ENCODE measurements around the gene LIN28B.

The LIN28B gene

DNA sequence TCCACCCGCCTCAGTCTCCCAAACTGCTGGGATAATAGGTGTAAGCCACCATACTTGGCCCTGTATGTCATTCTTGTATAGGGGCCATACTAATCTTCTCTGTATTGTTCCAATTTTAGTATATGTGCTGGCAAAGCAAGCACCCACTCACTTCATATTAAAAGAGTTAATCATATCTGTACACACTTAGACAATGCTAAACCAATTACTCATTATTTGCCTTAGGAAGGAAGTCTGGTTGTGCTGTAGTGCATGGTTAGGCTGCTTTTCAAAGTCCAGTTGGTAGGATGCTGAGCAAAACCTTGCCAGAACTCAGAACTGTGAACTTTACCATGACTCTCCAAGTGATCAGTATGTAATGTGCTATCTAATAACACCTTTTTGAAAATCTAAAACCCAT lies 88.6 kb downstream of the LIN28B start:
- H3K4me3 ChIP-seq (replicated peaks; ENCODE audit: low read depth, low read length): no peak overlapping the region
- no peak for TF ChIP-seq CTCF (IDR thresholded peaks at IDR 0.05; ENCODE audit: low read length, missing control alignments)
- peak; percentile 13 for DNase-seq (ENCODE audit: low read depth)

GRCh38 chr6:105051941-105052471 lies 95.1 kb downstream of the LIN28B start:
- no peak overlapping the region for H3K4me3 ChIP-seq (replicated peaks; ENCODE audit: low read depth, low read length)
- TF ChIP-seq CTCF (IDR thresholded peaks at IDR 0.05; ENCODE audit: low read length, missing control alignments): no peak
- peak; percentile 50 for DNase-seq (ENCODE audit: low read depth)

DNA sequence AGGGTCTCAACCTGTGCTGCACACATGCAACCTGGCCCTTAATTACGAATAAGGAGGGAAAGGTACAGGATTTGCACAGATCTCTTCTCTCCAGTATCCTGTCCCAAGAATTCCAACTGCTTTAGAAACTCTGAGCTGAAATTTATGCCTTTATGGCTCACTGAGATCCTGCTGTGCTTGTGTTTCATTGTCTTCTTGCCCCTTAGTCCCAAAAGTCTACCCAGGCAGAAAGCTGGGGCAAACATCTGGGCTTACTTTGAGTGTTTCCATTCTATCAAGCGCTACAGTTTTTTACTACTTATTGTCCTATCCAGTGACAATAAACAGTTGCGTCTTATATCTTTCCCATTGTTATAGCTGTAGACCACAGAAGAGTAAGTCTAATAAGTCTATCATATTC lies 99.7 kb downstream of the LIN28B start:
- no peak for DNase-seq (ENCODE audit: low read depth)
- no peak overlapping the region for H3K4me3 ChIP-seq (replicated peaks; ENCODE audit: low read depth, low read length)
- TF ChIP-seq CTCF (IDR thresholded peaks at IDR 0.05; ENCODE audit: low read length, missing control alignments): no peak

GRCh38 chr6:105057160-105057559 lies 100.3 kb downstream of the LIN28B start:
- no peak overlapping the region for H3K4me3 ChIP-seq (replicated peaks; ENCODE audit: low read depth, low read length)
- no peak for DNase-seq (ENCODE audit: low read depth)
- TF ChIP-seq CTCF (IDR thresholded peaks at IDR 0.05; ENCODE audit: low read length, missing control alignments): no peak

GRCh38 chr6:105058316-105058715 lies 101.4 kb downstream of the LIN28B start:
- TF ChIP-seq CTCF (IDR thresholded peaks at IDR 0.05; ENCODE audit: low read length, missing control alignments): no peak
- DNase-seq (ENCODE audit: low read depth): no peak
- no peak overlapping the region for H3K4me3 ChIP-seq (replicated peaks; ENCODE audit: low read depth, low read length)

DNA sequence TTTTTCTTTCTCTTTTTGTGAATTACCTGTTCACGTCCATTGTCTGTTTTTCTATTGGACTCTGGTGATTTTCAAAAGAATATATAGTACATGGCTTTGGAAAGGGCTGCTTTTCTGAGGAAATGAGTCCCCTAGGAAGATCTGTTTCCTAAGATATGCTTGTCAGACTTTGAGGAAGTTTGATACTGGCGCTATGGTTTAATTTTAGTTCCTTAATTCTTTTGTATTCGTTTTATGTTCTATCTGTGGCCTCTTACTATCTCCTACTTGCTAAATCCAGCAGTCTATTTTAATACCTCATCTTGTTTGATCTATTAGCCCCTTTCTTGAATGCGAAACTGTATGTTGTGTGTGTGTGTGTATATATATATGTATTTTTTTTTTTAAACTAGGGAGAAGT lies 101.9 kb downstream of the LIN28B start:
- no peak for TF ChIP-seq CTCF (IDR thresholded peaks at IDR 0.05; ENCODE audit: low read length, missing control alignments)
- no peak for DNase-seq (ENCODE audit: low read depth)
- H3K4me3 ChIP-seq (replicated peaks; ENCODE audit: low read depth, low read length): no peak overlapping the region

GRCh38 chr6:105066233-105066632 lies 109.3 kb downstream of the LIN28B start:
- H3K4me3 ChIP-seq (replicated peaks; ENCODE audit: low read depth, low read length): no peak overlapping the region
- TF ChIP-seq CTCF (IDR thresholded peaks at IDR 0.05; ENCODE audit: low read length, missing control alignments): no peak
- no peak for DNase-seq (ENCODE audit: low read depth)
